KMS-11 (cell line): ENCODE data around the gene TBC1D2.

Experiments used
- H2AFZ ChIP-seq: fragments of 200-600 bp; sonication (generic); 2 replicates; pipeline ENCODE4 v1.6.1; 2016; ENCODE audit warnings: antibody characterized with exemption, mixed run types, low read depth
- H3K27ac ChIP-seq: fragments of 200-600 bp; sonication (generic); 2 replicates; pipeline ENCODE4 v1.6.1; 2016; ENCODE audit warnings: mild to moderate bottlenecking, mixed run types
- H3K27me3 ChIP-seq: fragments of 200-600 bp; sonication (generic); 2 replicates; pipeline ENCODE4 v1.6.1; 2017; ENCODE audit warnings: mild to moderate bottlenecking, low read depth, mixed run types, moderate library complexity; ENCODE audit not compliant: insufficient read depth
- H3K36me3 ChIP-seq: fragments of 200-600 bp; sonication (generic); 2 replicates; pipeline ENCODE4 v1.6.1; 2017; ENCODE audit warnings: mild to moderate bottlenecking, mixed run types; ENCODE audit not compliant: insufficient read depth
- H3K4me1 ChIP-seq: fragments of 200-600 bp; sonication (generic); 2 replicates; pipeline ENCODE4 v1.6.1; 2016; ENCODE audit warnings: mild to moderate bottlenecking, low read depth, mixed run types; ENCODE audit not compliant: poor library complexity, severe bottlenecking
- H3K4me2 ChIP-seq: fragments of 200-600 bp; sonication (generic); 2 replicates; pipeline ENCODE4 v1.7.0; 2016; ENCODE audit warnings: mild to moderate bottlenecking, mixed run types
- H3K4me3 ChIP-seq: fragments of 200-600 bp; sonication (generic); IDR thresholded peaks from 2 replicates; pipeline ENCODE4 v1.6.1; 2017; ENCODE audit warnings: low read depth, low read length, mixed read lengths; ENCODE audit not compliant: insufficient read depth
- H3K79me2 ChIP-seq: fragments of 200-600 bp; sonication (generic); 2 replicates; pipeline ENCODE4 v1.6.1; 2016; ENCODE audit warnings: low read depth, mixed run types; ENCODE audit not compliant: insufficient read depth
- H3K9ac ChIP-seq: fragments of 200-600 bp; sonication (generic); 2 replicates; pipeline ENCODE4 v1.6.1; 2016; ENCODE audit warnings: mild to moderate bottlenecking, mixed run types
- H4K20me1 ChIP-seq: fragments of 200-600 bp; sonication (generic); 2 replicates; pipeline ENCODE4 v1.6.1; 2016; ENCODE audit warnings: mild to moderate bottlenecking, mixed run types; ENCODE audit not compliant: insufficient read depth
- CTCF ChIP-seq: fragments of 200-600 bp; sonication (generic); conservative IDR thresholded peaks from 2 replicates; pipeline ENCODE4 v1.6.1; 2017; ENCODE audit warnings: low read depth, mild to moderate bottlenecking, antibody characterized with exemption, low read length, moderate library complexity, mixed read lengths

Gene TBC1D2

GRCh38 chr9:98214811-98215210 lies 40.6 kb downstream of the TBC1D2 start:
- H3K9ac ChIP-seq, result no peak overlapping the region
- no peaks in the 10 kb centered on the region for H3K4me1 ChIP-seq
- H2AFZ ChIP-seq, result no peak overlapping the region
- H3K4me2 ChIP-seq, result no peak overlapping the region
- no peaks in the 10 kb centered on the region for H3K27me3 ChIP-seq
- H3K36me3 ChIP-seq, result no peaks in the 10 kb centered on the region
- H4K20me1 ChIP-seq, result no peaks in the 10 kb centered on the region
- no peak overlapping the region for H3K27ac ChIP-seq
- H3K4me3 ChIP-seq, result no peak overlapping the region
- TF ChIP-seq CTCF, result no peak
- H3K79me2 ChIP-seq, result no peaks in the 10 kb centered on the region

- Histone ChIP-seq H3K27ac (no peak overlapping the region), H2AFZ (no peak overlapping the region), H3K36me3 (no peaks in the 10 kb centered on the region), H4K20me1 (no peaks in the 10 kb centered on the region), H3K4me3 (no peak overlapping the region), H3K4me2 (no peak overlapping the region), H3K4me1 (peaks cover 3% of the 10 kb centered on the region), H3K9ac (no peak overlapping the region), H3K27me3 (no peaks in the 10 kb centered on the region), H3K79me2 (no peaks in the 10 kb centered on the region)
- TF ChIP-seq CTCF, result no peak
These were observed 44.2 kb downstream of the TBC1D2 start for GRCh38 chr9:98211260-98211659.

DNA sequence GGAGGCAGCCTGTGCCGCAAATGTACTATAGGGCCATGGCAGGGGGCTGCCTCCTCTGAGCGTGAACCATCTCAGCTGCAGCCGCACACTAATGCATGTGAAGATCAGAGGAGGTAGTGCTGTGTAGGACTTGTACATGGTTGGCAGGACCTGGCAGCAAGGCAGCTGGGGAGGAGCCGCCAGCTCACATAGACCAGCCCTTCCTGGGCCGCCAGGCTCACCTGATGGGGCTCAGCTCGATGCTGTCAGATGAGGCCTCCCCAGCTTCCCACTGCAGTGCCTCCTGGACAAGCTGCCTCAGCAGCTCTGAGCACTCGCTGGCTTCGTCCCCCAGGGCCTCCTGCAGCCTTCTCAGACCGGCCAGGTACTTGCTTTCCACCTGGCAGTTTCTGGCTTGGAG lies 45.0 kb downstream of the TBC1D2 start:
- Histone ChIP-seq H3K4me2 (no peak overlapping the region), H3K4me1 (peaks cover 11% of the 10 kb centered on the region), H3K27ac (no peak overlapping the region), H3K4me3 (no peak overlapping the region), H3K36me3 (no peaks in the 10 kb centered on the region), H3K27me3 (no peaks in the 10 kb centered on the region), H2AFZ (no peak overlapping the region), H3K9ac (no peak overlapping the region), H3K79me2 (no peaks in the 10 kb centered on the region), H4K20me1 (no peaks in the 10 kb centered on the region)
- TF ChIP-seq CTCF, result no peak

- Histone ChIP-seq H3K4me3 (no peak overlapping the region), H3K27me3 (no peaks in the 10 kb centered on the region), H3K9ac (no peak overlapping the region), H4K20me1 (no peaks in the 10 kb centered on the region), H3K4me1 (peaks cover 12% of the 10 kb centered on the region), H3K27ac (no peak overlapping the region), H3K36me3 (no peaks in the 10 kb centered on the region), H3K4me2 (no peak overlapping the region), H2AFZ (no peak overlapping the region), H3K79me2 (no peaks in the 10 kb centered on the region)
- TF ChIP-seq CTCF, result no peak
These were observed 45.9 kb downstream of the TBC1D2 start for GRCh38 chr9:98209530-98209929.
